ENCODE data around the gene STX8.
A peak's percentile ranks its signal among the peaks of the same experiment; 100 is the strongest.

STX8 gene

GRCh38 chr17:9435165-9435564 lies 140.5 kb downstream of the STX8 start:
- DNase-seq = no peak

- no peak for DNase-seq
Measured at GRCh38 chr17:9434642-9435057, 141.0 kb downstream of the STX8 start.

- peak in 1 of 5 experiments; percentile 62 for DNase-seq
Measured at GRCh38 chr17:9432934-9433421, 142.6 kb downstream of the STX8 start.

- DNase-seq = no peak
Measured at GRCh38 chr17:9432134-9432885, 143.3 kb downstream of the STX8 start.

- DNase-seq = no peak
Measured at GRCh38 chr17:9431620-9432019, 144.0 kb downstream of the STX8 start.

- DNase-seq = no peak
Measured at GRCh38 chr17:9427465-9428315, 147.9 kb downstream of the STX8 start.

- no peak for DNase-seq
Measured at GRCh38 chr17:9424071-9424640, 151.5 kb downstream of the STX8 start.

- DNase-seq = no peak
Measured at GRCh38 chr17:9421525-9421924, 154.1 kb downstream of the STX8 start.

- no peak for DNase-seq
Measured at GRCh38 chr17:9419932-9420453, 155.6 kb downstream of the STX8 start.

GRCh38 chr17:9414471-9414870 lies 161.1 kb downstream of the STX8 start:
- no peak for DNase-seq

- no peak for DNase-seq
Measured at GRCh38 chr17:9410737-9411136, 164.9 kb downstream of the STX8 start.

- DNase-seq = no peak
Measured at GRCh38 chr17:9410301-9410700, 165.3 kb downstream of the STX8 start.

- no peak for DNase-seq
Measured at GRCh38 chr17:9409878-9410277, 165.7 kb downstream of the STX8 start.

- DNase-seq = no peak
Measured at GRCh38 chr17:9408868-9409829, 166.5 kb downstream of the STX8 start.

- no peak for DNase-seq
Measured at GRCh38 chr17:9408381-9408780, 167.2 kb downstream of the STX8 start.

GRCh38 chr17:9406046-9406606 lies 169.5 kb downstream of the STX8 start:
- no peak for DNase-seq

- no peak for DNase-seq
Measured at GRCh38 chr17:9403257-9403656, 172.4 kb downstream of the STX8 start.

GRCh38 chr17:9402590-9403199 lies 172.9 kb downstream of the STX8 start:
- DNase-seq = peak in 1 of 5 experiments; percentile 42

GRCh38 chr17:9401434-9401833 lies 174.2 kb downstream of the STX8 start:
- DNase-seq = no peak

GRCh38 chr17:9389111-9389527 lies 186.5 kb downstream of the STX8 start:
- DNase-seq = peak in 1 of 5 experiments; percentile 13

GRCh38 chr17:9386401-9386800 lies 189.2 kb downstream of the STX8 start:
- no peak for DNase-seq
